Nephron (organoid): Measurements from ENCODE around the gene YY1.
"Not testable (repeated sequence)": the region's sequence is repeated elsewhere in the genome, so short reads cannot be mapped to it uniquely, and the experiment has no call there.

Experiments used
- H3K27ac Mint-ChIP-seq, 3 experiments: 2 replicates each; pipeline ENCODE4 v1.8.0; 2020; ENCODE audit warnings: mixed read lengths in 3 of 3, mild to moderate bottlenecking in 2 of 3, moderate library complexity in 1 of 3
- H3K27me3 Mint-ChIP-seq: 2 replicates; pipeline ENCODE4 v1.8.0; 2021; ENCODE audit warnings: low read depth, mild to moderate bottlenecking, moderate library complexity, mixed read lengths
- H3K36me3 Mint-ChIP-seq: 2 replicates; pipeline ENCODE4 v1.8.0; 2020; ENCODE audit warnings: low read depth, mixed read lengths
- H3K4me1 Mint-ChIP-seq: 2 replicates; pipeline ENCODE4 v1.8.0; 2020; ENCODE audit warnings: mixed read lengths
- H3K4me3 Mint-ChIP-seq, 3 experiments: 2 replicates each; pipeline ENCODE4 v1.8.0; 2020; ENCODE audit warnings: mild to moderate bottlenecking in 3 of 3, mixed read lengths in 3 of 3, moderate library complexity in 2 of 3
- H3K9me3 Mint-ChIP-seq: 2 replicates; pipeline ENCODE4 v1.8.0; 2020; ENCODE audit warnings: mixed read lengths
- CTCF ChIP-seq, 3 experiments: fragments of 200-600 bp; sonication (generic); IDR thresholded peaks; one replicate each; pipeline ENCODE4 v1.5.0; 2021; ENCODE audit warnings: antibody characterized with exemption in 3 of 3; ENCODE audit not compliant: unreplicated experiment in 3 of 3

Gene YY1

GRCh38 chr14:100307766-100308426 lies 69.0 kb downstream of the YY1 start:
- no peaks in the 10 kb centered on the region for H3K36me3 Mint-ChIP-seq
- H3K4me1 Mint-ChIP-seq = peaks cover 43% of the 10 kb centered on the region
- no peaks in the 10 kb centered on the region for H3K27me3 Mint-ChIP-seq

DNA sequence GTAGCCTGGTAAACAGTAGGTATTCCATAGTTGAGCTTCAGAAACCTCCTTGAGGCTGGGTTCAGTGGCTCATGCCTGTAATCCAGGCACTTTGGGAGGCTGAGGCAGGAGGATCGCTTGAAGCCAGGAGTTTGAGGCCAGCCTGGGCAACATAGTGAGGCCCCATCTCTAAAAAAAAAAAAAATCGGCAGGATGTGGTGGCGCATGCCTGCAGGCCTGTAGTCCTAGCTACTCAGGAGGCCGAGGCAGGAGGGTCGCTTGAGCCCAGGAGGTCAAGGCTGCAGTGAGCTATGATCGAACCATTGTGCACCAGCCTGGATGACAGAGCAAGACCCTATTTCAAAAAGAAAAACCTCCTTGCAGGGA lies 69.5 kb downstream of the YY1 start:
- Mint-ChIP-seq H3K4me1 (peaks cover 46% of the 10 kb centered on the region), H3K4me3 (peak overlapping the region; percentile 36 to 91 (median 52)), H3K27ac (peak overlapping the region in 1 of 3 experiments; percentile 29)
- H3K9me3 Mint-ChIP-seq, H3K27me3 Mint-ChIP-seq, H3K36me3 Mint-ChIP-seq: not testable (repeated sequence)

More at GRCh38 chr14:100307766-100308426, 69.0 kb downstream of the YY1 start:
- Mint-ChIP-seq H3K4me3 (peak overlapping the region; percentile 91 to 94 (median 91)), H3K9me3 (no peaks in the 10 kb centered on the region), H3K27ac (peak overlapping the region in 2 of 3 experiments; percentile 29 to 55)
- TF ChIP-seq CTCF (IDR thresholded peaks at IDR 0.05; ENCODE audit: unreplicated experiment in 3 of 3) = no peak

- peak overlapping the region in 1 of 3 experiments; percentile 29 for H3K27ac Mint-ChIP-seq
- no peak for TF ChIP-seq CTCF (IDR thresholded peaks at IDR 0.05; ENCODE audit: unreplicated experiment in 3 of 3)
- H3K4me1 Mint-ChIP-seq = peaks cover 48% of the 10 kb centered on the region
- peaks cover 3% of the 10 kb centered on the region for H3K27me3 Mint-ChIP-seq
- no peaks in the 10 kb centered on the region for H3K36me3 Mint-ChIP-seq
- peak overlapping the region; percentile 52 to 75 (median 69) for H3K4me3 Mint-ChIP-seq
- no peaks in the 10 kb centered on the region for H3K9me3 Mint-ChIP-seq
Measured at GRCh38 chr14:100309028-100309737, 70.2 kb downstream of the YY1 start.

GRCh38 chr14:100312110-100312876 lies 73.3 kb downstream of the YY1 start:
- not testable (repeated sequence) for H3K27me3 Mint-ChIP-seq, H3K36me3 Mint-ChIP-seq, H3K4me3 Mint-ChIP-seq, H3K9me3 Mint-ChIP-seq
- peaks cover 44% of the 10 kb centered on the region for H3K4me1 Mint-ChIP-seq
- peak overlapping the region in 1 of 3 experiments; percentile 36 for H3K27ac Mint-ChIP-seq

DNA sequence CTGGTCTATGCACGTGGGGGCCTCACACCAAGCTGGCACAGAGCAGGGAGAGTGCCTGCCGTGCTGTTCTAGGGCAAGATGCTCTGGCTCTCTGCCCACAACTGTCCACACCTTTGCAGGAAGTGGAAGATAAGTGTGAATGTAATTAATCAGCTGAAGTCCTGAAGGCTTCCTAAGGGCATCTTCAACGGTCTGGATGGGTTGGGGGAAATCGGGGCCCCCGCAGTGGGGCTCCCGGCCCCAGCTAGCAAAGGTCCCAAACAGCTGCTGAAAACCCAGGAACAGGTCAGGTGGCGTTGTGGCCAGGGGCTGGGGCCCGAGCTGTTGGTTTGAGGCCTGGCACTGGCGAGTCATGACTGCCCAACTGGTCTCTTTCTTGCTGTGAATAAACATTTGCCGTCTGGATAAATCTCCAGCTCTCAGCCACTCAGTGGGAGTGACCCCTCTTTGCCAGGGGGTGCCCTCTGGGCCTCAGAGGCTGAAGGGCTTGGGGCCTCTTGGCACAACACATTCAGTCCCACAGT lies 74.0 kb downstream of the YY1 start:
- no peaks in the 10 kb centered on the region for H3K36me3 Mint-ChIP-seq
- H3K27ac Mint-ChIP-seq = no peak overlapping the region
- no peak overlapping the region for H3K4me3 Mint-ChIP-seq
- peaks cover 6% of the 10 kb centered on the region for H3K27me3 Mint-ChIP-seq
- H3K9me3 Mint-ChIP-seq = no peaks in the 10 kb centered on the region
- peaks cover 38% of the 10 kb centered on the region for H3K4me1 Mint-ChIP-seq
- TF ChIP-seq CTCF (IDR thresholded peaks at IDR 0.05; ENCODE audit: unreplicated experiment in 3 of 3) = no peak

DNA sequence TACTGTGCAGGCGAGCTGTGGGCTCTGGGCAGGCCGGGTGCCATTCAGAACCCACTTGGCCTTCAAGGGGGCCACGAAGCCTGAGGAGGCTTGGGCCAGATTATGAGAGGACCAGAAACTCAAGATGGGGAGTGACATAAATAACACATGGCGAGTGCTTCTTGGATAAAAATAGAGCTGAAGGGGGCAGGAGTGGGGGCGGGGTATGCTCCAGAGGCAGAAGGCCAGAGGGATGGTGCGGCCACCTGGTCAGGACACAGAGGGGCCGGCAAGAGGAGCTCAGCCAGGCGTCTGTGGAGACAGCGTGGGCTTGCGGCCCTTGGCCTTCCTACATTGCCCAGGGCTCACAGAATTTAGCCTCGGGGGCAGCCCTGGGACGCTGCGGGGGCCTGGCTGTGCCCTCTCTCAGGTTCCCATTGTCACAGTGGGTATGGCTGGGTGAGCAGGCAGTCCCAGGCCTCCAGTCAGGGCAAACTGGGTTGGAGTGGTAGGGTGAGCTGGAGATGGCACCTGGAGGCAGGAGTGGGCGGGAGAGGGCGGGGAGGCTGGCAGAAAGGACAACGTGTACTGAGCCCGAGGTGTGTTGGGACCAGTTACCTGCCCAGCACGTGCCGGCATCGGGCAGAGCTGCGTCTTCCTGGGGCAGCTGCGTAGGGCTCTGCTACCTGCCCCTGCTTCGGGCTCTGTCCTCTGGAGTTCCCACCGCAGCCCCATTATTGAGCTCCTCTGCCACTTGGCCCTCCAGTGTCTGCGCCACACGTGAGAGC lies 74.7 kb downstream of the YY1 start:
- no peak for TF ChIP-seq CTCF (IDR thresholded peaks at IDR 0.05; ENCODE audit: unreplicated experiment in 3 of 3)
- no peaks in the 10 kb centered on the region for H3K36me3 Mint-ChIP-seq
- H3K4me1 Mint-ChIP-seq = peaks cover 33% of the 10 kb centered on the region

More for the DNA sequence above, 74.7 kb downstream of the YY1 start:
- Mint-ChIP-seq H3K4me3 (peak overlapping the region in 1 of 3 experiments; percentile 47), H3K27ac (no peak overlapping the region), H3K27me3 (peaks cover 6% of the 10 kb centered on the region), H3K9me3 (no peaks in the 10 kb centered on the region)
